Mammary epithelial cell (primary cell): ENCODE measurements around the gene RPS23.

Source experiments
- CTCF ChIP-seq, 2 donors: IDR thresholded peaks in 1 of 2; conservative IDR thresholded peaks in 1 of 2; 2 replicates each; pipeline ENCODE4 v1.5.1; 2011 to 2012; ENCODE audit warnings: inconsistent platforms in 2 of 2, low read length in 2 of 2, mild to moderate bottlenecking in 2 of 2, control low read depth in 1 of 2, low read depth in 1 of 2; ENCODE audit not compliant: insufficient read depth in 1 of 2; ENCODE audit errors: extremely low read depth in 1 of 2
- EZH2 ChIP-seq: IDR thresholded peaks from 2 replicates; pipeline ENCODE4 v1.6.1; 2012; ENCODE audit warnings: low read length, inconsistent platforms, borderline replicate concordance

- TF ChIP-seq CTCF (conservative IDR thresholded peaks at IDR 0.05 in 1 of 2, IDR thresholded peaks at IDR 0.05 in 1 of 2; ENCODE audit: extremely low read depth in 1 of 2, insufficient read depth in 1 of 2, low read depth in 1 of 2, low read length in 2 of 2) (no peak), EZH2 (no peak)
Observed at GRCh38 chr5:82285206-82285605, 7.1 kb upstream of the RPS23 start.
